ENCODE results near the gene TMEM92. TPM values are rescaled to one million over a fixed set of nuclear protein-coding genes. Genes with fewer than 3 reads are reported as not detected.
A peak's percentile ranks its signal among the peaks of the same experiment; 100 is the strongest.

Gene TMEM92
- total and polyA plus RNA-seq, 2 donors from 2014 or later, result 2.4 TPM; not detected in 1

- intact Hi-C loops (cut with DNase I), result no loop called here
Measured at GRCh38 chr17:50272246-50272645, 2.0 kb upstream of the TMEM92 start.

DNA sequence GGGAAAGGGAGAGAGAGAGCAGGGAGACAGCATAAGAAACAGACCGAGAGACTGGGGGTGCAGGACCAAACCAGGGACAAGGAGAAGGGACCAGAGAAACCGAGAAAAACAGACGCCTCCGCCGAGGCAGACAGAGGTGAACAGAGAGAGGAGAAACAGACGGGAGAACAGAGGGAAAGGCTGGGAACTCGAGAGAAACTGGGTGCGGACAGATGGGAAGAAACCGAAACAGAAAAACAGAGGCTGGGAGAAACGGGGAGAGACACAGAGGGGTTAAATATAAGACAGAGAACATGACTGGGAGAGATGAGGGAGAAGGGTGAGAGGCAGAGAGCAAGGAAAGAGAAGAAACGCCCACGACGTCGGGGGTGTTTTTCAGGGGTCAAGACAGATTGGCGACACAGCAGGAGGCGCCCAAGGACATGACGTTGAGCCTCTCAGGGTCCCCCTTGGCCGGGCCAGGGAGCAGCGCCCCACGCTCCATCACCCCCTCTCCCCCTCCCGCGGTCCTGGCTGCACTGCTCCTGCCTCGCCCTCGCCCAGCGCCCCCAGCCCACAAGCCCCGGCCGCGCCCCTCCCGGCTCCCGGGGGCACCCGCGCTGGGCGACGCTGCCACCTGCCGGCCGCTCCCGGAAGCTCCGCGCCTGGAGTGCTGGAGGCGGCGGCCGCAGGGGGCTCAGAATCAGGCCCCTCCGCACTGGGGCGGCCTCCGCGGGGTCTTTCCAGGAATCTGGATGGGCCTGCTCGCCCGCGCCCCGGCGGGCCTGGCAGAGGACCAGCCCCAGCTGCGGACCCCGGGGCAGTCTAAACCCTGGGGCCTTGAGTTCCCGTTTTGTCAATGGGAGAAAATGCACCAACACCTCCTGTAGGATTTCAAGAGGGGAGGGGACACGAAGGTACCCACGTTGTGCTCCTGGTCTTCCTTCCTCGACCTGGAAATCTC lies 1.3 kb upstream of the TMEM92 start:
- no peak for FAIRE-seq

More at GRCh38 chr17:50272246-50272645, 2.0 kb upstream of the TMEM92 start:
- Histone ChIP-seq H3K36me3 (ENCODE audit: control insufficient read depth in 2 of 3, insufficient read depth in 3 of 3, low read length in 3 of 3) (no peaks in the 10 kb centered on the region), H3K4me1 (ENCODE audit: control insufficient read depth in 2 of 3, insufficient read depth in 2 of 3, low read depth in 1 of 3, low read length in 3 of 3) (peaks cover 0 to 4% (median 0%) of the 10 kb centered on the region in 3 donors), H3K9ac (ENCODE audit: low read length in 3 of 3) (peak overlapping the region in 1 of 3 donors; percentile 61), H3K4me3 (ENCODE audit: low read length in 3 of 3) (no peak overlapping the region), H3K27ac (ENCODE audit: low read depth in 2 of 2, low read length in 2 of 2) (no peak overlapping the region), H3K9me3 (ENCODE audit: control insufficient read depth in 2 of 3, insufficient read depth in 1 of 3, low read length in 3 of 3) (no peaks in the 10 kb centered on the region), H3K27me3 (ENCODE audit: control insufficient read depth, insufficient read depth, low read length) (no peaks in the 10 kb centered on the region)
- FAIRE-seq (no peak), DNase-seq (peak in 1 of 5 donors; percentile 43)
- TF ChIP-seq, protein P1, sequence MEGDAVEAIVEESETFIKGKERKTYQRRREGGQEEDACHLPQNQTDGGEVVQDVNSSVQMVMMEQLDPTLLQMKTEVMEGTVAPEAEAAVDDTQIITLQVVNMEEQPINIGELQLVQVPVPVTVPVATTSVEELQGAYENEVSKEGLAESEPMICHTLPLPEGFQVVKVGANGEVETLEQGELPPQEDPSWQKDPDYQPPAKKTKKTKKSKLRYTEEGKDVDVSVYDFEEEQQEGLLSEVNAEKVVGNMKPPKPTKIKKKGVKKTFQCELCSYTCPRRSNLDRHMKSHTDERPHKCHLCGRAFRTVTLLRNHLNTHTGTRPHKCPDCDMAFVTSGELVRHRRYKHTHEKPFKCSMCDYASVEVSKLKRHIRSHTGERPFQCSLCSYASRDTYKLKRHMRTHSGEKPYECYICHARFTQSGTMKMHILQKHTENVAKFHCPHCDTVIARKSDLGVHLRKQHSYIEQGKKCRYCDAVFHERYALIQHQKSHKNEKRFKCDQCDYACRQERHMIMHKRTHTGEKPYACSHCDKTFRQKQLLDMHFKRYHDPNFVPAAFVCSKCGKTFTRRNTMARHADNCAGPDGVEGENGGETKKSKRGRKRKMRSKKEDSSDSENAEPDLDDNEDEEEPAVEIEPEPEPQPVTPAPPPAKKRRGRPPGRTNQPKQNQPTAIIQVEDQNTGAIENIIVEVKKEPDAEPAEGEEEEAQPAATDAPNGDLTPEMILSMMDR (IDR thresholded peaks at IDR 0.05; ENCODE audit: borderline replicate concordance, extremely low read depth, insufficient read depth), result no peak

DNA sequence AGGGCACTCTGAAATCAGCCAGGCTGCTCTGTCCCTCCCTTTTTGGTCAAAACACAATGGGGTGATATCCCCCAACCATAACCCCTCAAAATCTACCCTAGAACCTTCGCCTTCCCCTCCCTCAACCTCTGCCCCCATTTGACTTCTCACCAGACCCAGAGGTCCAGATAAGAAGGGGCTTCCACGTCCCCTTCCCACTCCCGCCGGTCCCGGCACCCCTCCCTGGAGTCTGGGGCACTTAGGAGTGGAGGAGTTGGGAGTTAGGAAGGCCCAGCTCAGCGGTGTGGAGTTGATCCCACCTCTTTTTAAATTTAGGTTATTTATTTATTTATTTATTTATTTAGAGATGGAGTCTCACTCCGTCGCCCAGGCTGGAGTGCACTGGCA lies 619 bp upstream of the TMEM92 start:
- peak in 1 of 5 donors; percentile 41 for DNase-seq
- H3K27me3 ChIP-seq (ENCODE audit: control insufficient read depth, insufficient read depth, low read length), result no peaks in the 10 kb centered on the region
- peaks cover 0 to 4% (median 0%) of the 10 kb centered on the region in 3 donors for H3K4me1 ChIP-seq (ENCODE audit: control insufficient read depth in 2 of 3, insufficient read depth in 2 of 3, low read depth in 1 of 3, low read length in 3 of 3)
- no peaks in the 10 kb centered on the region for H3K9me3 ChIP-seq (ENCODE audit: control insufficient read depth in 2 of 3, insufficient read depth in 1 of 3, low read length in 3 of 3)
- FAIRE-seq, result no peak
- intact Hi-C loops (cut with DNase I), result no loop called here
- no peak overlapping the region for H3K9ac ChIP-seq (ENCODE audit: low read length in 3 of 3)
- no peaks in the 10 kb centered on the region for H3K36me3 ChIP-seq (ENCODE audit: control insufficient read depth in 2 of 3, insufficient read depth in 3 of 3, low read length in 3 of 3)
- no peak overlapping the region for H3K4me3 ChIP-seq (ENCODE audit: low read length in 3 of 3)
- TF ChIP-seq, protein P1 (IDR thresholded peaks at IDR 0.05; ENCODE audit: borderline replicate concordance, extremely low read depth, insufficient read depth), result no peak
- H3K27ac ChIP-seq (ENCODE audit: low read depth in 2 of 2, low read length in 2 of 2), result no peak overlapping the region

More for the DNA sequence above, 1.3 kb upstream of the TMEM92 start:
- H3K9ac ChIP-seq (ENCODE audit: low read length in 3 of 3), result peak overlapping the region; percentile 15 to 61 (median 32)
- TF ChIP-seq, protein P1 (IDR thresholded peaks at IDR 0.05; ENCODE audit: borderline replicate concordance, extremely low read depth, insufficient read depth), result peak; percentile 69
- intact Hi-C loops (cut with DNase I), result no loop called here
- H3K27me3 ChIP-seq (ENCODE audit: control insufficient read depth, insufficient read depth, low read length), result no peaks in the 10 kb centered on the region
- peak in 4 of 5 donors; percentile 63 to 83 (median 74) for DNase-seq
- peaks cover 0 to 4% (median 0%) of the 10 kb centered on the region in 3 donors for H3K4me1 ChIP-seq (ENCODE audit: control insufficient read depth in 2 of 3, insufficient read depth in 2 of 3, low read depth in 1 of 3, low read length in 3 of 3)
- no peaks in the 10 kb centered on the region for H3K36me3 ChIP-seq (ENCODE audit: control insufficient read depth in 2 of 3, insufficient read depth in 3 of 3, low read length in 3 of 3)
- H3K9me3 ChIP-seq (ENCODE audit: control insufficient read depth in 2 of 3, insufficient read depth in 1 of 3, low read length in 3 of 3), result no peaks in the 10 kb centered on the region
- H3K4me3 ChIP-seq (ENCODE audit: low read length in 3 of 3), result peak overlapping the region; percentile 52 to 70 (median 61)
- H3K27ac ChIP-seq (ENCODE audit: low read depth in 2 of 2, low read length in 2 of 2), result peak overlapping the region in 1 of 2 donors; percentile 37

Data from kidney (tissue), 14 donors.